Stimulated activated CD8-positive, alpha-beta memory T cell treated with anti-CD3 and anti-CD28 coated beads, Interleukin-12 subunit alpha, Interleukin-12 subunit beta, amount 100 ng/mL, for 4 hours (primary cell): Measurements from ENCODE around the gene RASAL3.
"Not testable (repeated sequence)": the region's sequence is repeated elsewhere in the genome, so short reads cannot be mapped to it uniquely, and the experiment has no call there.

Source experiments
- DNase-seq: peaks from one replicate; pipeline ENCODE4 v3.0.0-alpha.2; 2020; ENCODE audit warnings: low read depth

The RASAL3 gene

GRCh38 chr19:15418579-15419412 is 45.5 kb downstream of the RASAL3 start, which contains the start of gene AKAP8L:
Gene AKAP8L (minus strand): TSS chr19:15418988. CDS start chr19:15418923, 65 bp downstream.
- peak; percentile 91 for DNase-seq

GRCh38 chr19:15418231-15418578 is 46.1 kb downstream of the RASAL3 start:
- no peak for DNase-seq

- no peak for DNase-seq
Observed at GRCh38 chr19:15417699-15418098, 46.6 kb downstream of the RASAL3 start.

GRCh38 chr19:15412832-15413231 is 51.5 kb downstream of the RASAL3 start:
- no peak for DNase-seq

GRCh38 chr19:15411351-15411750 is 53.0 kb downstream of the RASAL3 start:
- DNase-seq = not testable (repeated sequence)

GRCh38 chr19:15404780-15405211 is 59.5 kb downstream of the RASAL3 start:
- no peak for DNase-seq

GRCh38 chr19:15404097-15404779 is 60.1 kb downstream of the RASAL3 start:
- no peak for DNase-seq

- no peak for DNase-seq
Observed at GRCh38 chr19:15403151-15403531, 61.2 kb downstream of the RASAL3 start.

GRCh38 chr19:15402411-15403150 is 61.8 kb downstream of the RASAL3 start:
- no peak for DNase-seq
